CD4-positive, alpha-beta T cell treated with Interleukin-6 at 100 ng/mL for 8 hours (primary cell): ENCODE results near the gene LEF1.
"Not testable (repeated sequence)": the region's sequence is repeated elsewhere in the genome, so short reads cannot be mapped to it uniquely, and the experiment has no call there.

Experiments used
- DNase-seq: peaks from one replicate; pipeline ENCODE4 v3.0.0-alpha.2; 2020; ENCODE audit warnings: mixed read lengths, low spot score

The LEF1 gene

DNA sequence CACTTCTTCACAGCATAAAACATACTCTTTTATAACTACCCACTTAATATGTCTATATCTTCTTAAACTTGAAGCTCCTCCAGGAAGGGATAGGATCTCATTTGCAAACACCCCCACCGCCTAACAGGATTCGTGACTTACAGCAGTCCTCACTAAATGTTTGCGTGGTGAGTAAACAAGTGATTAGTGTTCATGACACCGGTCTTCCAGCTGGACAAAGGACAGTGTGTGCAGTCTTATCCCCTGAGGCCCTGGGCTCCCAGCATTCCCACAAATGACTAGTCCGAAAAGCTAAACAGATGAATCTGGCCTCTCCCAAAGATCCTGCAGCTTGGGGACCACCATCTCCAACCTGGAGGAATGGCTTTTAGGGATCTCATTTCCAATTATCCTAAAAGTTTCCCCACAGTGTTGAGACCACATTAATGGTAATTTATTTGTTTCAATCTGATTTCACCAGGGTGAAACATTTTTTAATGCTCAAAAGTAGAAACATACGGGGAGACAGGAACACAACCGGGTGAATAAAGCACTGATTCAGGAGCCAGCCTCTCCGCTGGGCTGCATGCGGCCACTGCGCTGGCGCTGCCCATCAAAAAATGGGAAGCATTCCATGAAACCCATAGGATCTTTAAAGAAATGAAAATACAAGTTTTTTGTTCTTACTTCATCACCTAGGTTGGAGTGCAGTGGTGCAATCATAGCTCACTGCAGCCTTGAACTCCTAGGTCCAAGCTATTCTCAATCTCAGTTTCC is 109.9 kb downstream of the LEF1 start:
- DNase-seq: no peak

DNA sequence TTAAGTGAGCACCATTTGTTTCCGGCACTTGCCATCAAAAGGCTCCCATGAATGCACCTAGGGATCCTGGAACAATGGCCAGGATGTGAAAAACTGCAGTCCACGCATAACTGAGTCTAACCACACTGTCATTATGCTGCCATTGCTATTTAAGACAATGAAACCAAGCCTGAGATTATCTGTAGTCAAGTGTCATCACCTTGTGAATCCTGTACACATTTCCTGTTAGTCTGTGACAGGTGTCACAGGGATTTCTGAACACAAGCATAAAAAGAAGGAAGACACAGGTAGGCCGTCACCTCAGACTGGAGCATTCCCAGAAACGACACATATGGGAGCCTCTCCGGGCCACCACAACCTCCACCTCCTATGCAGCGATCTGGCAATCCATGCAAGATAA is 112.3 kb downstream of the LEF1 start:
- no peak for DNase-seq

DNA sequence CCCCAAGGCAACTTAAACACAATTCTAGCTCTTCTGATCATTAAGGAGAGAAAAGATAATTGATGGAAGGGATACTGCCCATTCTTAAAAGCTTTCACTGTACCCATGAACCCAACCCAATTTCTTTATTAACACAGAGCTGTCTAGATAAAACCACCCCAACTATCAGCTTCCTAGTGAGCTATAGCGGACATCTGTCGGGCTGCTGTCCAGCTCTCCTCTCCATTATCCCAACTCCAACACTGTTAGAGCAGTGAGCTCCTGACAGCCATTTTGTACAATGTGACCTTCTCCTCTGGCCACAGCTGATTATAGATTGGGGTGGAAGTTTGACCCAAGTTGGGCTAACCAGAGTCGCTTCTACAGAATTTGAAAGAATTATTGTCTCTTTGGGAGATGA is 112.9 kb downstream of the LEF1 start:
- DNase-seq: no peak

DNA sequence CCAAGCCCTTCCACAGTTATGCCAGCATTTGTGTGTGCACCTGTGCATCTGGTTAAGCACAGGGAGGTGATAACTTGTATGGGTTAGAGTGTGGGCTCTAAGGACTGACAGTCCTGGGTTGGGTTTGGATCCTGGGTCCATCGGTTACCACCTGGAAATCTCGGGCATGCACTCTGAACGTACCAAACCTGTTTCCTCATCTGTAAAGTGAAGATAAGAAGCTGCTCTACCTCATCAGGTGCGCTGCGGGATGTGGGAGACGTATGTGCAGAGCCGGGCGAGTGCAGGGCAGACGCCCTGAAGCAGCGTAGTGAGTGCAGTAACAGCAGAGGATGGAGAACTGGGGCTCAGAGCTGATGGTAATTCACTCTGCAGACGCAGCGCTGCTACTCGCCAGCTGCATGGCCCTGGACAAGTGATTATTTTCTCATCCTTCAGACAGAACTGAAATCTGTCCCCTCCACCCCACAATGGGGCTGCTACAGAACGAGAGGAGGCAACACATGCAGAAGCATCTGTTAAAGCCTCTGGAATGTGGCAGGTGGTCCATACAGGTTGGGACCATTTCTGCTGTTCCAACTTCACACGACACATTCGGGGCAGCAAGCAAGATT is 114.6 kb downstream of the LEF1 start:
- no peak for DNase-seq

DNA sequence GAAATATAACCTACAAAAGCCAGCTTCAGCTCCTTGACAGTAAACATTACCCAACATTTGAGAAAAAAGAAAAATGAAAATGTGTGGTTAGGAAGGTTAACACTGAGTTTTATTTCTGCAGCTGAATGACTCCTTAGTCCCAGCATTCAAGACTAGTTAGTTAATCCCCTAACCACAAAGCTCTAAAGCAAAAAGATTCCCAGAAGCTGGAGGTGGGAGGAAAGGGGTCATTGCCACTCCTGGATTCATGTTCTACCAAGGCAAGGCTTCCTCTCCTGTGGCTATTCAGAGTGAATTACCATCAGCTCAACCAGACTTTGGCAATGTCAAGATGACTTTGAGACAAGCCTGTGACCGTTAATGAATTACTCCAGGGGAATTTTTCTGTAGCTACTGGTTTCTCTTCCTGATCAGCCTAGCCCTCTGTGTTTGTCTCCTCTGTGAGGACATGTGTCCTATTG is 115.5 kb downstream of the LEF1 start:
- no peak for DNase-seq

DNA sequence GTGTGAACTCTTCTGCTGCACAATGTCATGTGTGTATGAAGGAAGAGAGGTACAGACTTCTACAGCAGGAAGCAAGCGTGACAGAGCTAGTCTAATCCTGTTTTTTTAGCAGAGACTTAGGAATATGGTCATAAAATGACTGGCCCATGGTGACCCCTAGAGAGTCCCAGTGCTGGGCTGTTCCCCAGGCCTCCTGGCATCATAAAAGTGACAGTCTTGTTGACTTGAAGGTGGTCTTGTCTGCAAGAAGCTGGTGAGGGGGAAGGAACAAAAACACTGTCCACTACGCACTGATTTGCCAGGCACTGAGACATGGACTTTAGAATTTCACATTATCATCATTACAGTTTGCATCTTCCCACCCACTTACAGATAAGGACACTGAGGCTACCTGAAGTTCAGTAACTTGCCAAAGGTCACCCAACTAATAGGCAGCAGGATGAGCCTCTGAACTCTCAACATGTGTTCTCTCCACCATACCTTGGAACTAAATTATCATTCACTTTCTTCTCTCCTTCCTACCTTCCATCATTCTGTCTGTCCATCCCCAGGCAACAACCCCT is 116.1 kb downstream of the LEF1 start:
- DNase-seq: no peak

DNA sequence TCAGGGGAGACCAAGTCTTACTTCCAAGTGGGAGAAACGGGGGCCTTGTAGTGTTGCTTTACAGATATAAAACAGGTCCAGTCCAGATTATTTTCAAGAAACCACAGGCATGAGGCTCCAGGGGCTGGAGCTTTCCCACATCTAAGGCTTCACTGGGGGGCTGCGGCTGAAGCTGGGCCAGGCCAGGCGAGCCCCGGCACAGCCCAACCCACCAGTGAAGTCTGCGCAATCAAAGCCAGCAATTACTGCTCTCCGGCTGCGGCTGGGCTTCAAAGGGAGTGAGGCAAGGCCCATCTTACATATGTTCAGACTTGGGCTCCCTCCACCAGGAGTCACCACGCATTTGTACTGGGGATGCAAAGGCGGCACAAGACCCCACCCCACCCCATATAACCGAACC is 117.4 kb downstream of the LEF1 start:
- DNase-seq: no peak

DNA sequence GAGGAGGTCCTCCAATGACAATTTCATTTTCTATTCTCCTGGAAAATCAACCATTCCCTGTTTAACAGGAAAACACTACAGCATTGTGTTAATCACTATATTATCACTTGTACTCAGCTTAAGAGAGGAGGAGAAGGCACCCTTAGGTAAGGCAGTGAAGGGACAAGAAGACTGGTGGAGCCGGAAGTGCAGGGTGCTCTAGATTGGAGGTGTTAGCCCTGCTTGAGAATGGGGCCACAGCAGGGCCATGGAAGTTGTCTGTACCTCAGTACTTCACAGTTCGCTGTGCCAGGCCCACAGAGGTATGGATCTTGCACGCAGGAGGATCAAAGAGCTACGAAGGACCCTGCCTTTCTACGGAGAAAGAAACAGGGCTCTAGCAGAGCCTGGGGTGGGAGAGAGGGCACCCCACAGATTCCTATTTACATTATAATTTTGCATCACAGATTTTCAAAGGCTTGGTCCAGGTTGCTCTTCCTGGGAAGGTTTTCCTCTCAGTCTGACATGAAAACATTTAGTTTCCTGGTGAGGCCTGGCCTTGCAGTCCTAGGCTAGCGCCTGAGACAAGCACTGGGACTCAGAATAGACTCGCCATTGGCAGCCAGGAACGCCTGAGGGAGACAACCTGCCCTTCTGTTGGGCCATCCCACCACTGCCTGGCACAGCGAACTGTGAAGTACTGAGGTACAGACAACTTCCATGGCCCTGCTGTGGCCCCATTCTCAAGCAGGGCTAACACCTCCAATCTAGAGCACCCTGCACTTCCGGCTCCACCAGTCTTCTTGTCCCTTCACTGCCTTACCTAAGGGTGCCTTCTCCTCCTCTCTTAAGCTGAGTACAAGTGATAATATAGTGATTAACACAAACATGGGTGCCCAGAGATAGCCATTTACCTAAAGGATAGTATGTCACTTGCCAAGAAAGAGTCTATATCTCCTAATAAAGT is 118.3 kb downstream of the LEF1 start:
- DNase-seq: not testable (repeated sequence)

DNA sequence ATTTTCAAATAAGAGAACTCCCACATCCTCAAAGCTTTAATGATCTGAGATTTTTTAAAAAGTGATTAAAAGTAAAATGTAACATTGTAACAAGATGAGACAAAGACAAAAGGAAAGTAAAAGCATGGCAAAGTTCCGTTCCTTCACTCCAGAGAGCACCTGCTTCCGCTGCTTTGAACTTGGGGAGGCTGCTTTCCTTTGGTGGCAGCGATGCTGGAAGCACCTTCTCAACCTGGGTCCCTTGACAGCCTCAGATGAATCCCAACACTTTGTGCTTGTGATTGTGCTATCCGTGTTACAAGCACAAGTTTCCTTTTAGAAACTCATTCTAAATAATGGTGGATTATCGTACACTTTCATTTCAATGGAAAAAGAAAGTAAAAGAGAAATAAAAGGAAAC is 119.3 kb downstream of the LEF1 start:
- DNase-seq: peak; percentile 34

DNA sequence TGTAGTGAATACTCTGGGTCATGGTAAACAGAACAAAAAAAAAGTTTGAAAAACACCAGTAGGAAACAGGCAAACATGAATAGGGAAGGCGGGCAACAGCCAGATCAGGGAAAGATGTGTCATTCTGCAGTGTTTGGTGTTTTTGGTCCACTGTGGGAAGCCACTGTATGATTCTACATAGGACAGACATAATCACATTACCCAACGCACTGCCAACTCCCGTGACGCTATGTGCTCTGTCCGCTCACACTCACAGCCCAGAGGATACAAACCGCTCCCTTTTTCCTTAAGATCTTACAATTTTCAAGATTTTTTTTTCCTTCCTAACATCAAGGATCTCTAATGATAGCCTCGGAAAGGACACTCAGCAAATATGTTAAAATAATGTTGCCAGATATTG is 119.7 kb downstream of the LEF1 start:
- no peak for DNase-seq

DNA sequence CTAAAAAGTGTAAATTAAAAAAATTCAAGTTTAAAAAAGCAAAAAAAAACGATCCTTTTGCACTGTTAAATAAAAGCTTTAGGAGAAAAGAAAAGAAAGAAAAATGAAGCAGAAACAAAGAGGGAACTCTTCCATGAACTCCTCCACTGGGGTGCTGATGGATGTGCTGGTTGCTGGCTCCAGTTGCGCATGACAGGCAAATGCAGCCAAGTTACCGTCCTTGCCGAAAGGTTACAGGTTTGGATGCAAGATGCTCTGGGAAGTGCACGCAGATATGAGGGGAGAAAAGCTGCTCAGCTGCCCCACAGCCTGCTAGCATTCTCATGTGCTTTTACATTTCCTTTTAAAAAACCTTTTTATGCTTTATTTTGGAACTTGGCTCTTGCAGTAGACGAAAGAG is 120.6 kb downstream of the LEF1 start:
- DNase-seq: no peak

DNA sequence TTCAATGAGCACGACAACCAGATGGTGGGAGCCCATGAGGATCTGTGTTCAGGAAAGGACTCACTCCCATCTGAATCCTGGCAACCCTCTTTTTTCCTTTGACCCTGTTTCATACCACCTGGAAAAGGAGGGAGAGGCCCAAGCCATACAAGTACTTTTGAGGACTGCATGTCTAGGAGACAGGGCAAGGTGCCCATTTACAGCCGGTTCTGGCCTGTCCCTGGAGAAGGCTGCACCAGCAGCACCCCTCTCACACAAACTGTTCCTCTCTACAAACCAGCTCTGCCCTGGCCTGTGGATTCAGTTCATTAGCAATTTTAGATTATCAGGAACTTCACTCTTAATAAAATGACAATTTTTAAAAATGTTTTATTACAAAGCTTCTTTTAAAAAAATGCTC is 121.5 kb downstream of the LEF1 start:
- DNase-seq: no peak

DNA sequence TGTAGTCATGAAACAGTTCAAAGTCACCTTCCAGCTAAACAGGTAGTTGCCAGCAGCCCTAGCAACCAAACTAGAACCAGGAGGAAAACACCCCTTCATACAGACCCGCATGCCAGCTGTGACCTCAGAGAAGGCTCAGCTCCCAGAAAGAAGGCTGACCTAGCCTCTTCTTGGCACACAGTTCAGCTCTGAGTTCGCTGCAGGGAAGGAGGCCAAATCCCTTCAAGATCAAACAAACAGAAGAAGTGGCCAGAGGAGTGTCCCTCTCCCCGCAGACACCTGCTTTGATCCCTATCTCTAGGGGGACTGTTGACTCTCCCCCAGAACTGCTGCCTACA is 123.1 kb downstream of the LEF1 start:
- no peak for DNase-seq

DNA sequence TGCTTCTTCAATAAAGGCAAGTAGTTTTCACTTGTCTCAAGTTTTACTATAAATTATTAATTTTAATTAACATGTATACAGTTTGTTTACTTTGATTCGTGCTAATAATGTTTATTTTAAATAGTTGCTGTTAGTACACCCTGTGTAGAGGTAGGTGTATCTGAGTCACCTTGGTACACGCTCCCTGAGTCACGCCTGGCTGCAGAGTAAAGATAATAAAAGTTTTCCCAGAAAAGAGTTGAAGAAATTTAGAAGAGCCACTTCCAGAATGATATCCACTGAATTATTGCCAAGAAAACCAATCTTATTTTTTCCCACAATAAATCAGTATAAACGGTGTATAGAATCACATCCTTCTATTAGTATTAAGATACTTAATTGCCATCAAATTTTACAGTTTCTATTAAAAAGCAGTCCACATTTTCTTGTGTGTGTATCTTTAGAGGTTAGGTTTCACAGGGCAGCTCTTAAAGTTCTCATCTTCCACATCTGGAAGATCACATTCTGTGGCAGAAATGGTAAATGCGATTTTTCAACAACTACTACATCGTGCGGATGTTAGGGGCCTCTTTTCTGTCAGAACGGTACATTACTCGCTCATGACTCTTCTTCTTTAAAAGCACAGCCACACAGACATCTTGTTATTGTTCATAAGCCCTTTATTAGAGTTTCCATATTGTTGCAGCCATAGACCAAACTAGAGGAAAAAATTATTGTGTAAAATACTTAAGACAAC is 123.6 kb downstream of the LEF1 start:
- no peak for DNase-seq

DNA sequence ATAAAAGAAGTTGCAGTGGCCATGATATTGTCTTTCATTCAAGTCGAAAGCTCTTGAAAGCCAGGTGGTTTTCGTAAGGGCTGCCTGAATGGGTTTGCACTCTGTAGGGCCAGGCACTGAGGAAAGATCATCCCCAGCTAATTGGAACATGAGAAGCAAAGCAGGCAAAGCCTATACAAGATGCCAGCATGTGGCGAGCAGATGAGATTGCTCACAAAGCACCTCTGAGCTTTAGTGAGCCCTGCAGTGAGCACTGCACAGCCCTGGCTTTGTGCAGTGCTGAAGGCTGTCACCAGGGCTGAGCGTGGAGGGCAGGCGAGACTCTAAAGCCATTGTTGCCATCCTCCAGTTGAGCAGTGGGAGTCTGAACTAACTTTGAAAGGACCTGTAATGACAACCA is 125.2 kb downstream of the LEF1 start:
- DNase-seq: no peak

DNA sequence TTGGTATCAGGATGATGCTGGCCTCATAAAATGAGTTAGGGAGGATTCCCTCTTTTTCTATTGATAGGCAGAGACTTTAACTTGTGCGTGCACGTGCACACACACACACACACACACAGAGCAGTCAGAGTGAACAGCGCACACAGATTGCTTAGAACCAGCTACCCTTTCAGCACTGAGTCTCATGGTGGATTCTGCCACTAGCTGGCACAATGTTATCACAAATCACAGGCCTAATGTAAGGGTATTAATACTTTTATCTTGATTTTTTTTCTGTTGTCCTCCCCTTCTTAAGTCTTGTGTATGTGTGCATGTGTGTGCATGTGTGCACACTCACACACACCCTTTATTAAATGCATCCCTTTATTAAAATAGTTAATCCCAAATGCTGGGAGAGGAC is 125.8 kb downstream of the LEF1 start:
- no peak for DNase-seq

DNA sequence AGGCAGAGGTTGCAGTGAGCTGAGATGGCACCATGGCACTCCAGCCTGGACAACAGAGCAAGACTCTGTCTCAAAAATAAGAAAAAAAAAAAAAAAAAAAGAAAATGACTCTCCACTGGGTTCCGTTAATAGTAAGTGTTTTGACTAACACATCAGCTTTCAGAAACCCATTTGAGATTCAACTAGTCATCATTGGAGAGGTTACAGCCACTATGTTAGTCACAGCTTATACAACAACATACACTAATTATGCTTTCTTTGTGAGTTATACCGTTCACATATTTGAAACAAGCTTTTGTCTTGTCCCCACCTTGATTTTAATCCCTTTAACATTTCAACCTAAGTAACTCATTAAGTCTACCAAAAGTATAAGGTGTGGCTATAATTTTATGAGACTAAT is 130.8 kb downstream of the LEF1 start:
- DNase-seq: no peak

DNA sequence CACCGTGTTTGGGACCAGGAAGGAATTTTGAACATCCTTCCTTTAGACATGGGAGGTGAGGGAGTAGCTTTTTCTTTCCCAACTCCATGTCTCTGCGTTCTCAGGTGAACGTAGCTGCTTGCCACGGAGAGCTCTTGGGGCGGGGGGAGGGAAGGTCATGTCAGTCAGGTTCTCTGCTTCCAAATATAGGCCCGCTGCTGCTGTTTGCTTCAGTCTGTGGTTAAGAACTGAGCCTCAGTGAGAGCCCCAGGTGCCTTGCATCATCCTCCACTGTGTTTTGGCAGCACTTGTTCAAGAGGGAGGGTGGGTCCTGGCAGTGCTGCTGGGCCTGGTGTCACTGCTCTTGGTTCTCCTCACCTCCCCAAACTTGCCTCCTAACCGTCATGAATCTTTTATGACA is 132.5 kb downstream of the LEF1 start:
- DNase-seq: peak; percentile 82

DNA sequence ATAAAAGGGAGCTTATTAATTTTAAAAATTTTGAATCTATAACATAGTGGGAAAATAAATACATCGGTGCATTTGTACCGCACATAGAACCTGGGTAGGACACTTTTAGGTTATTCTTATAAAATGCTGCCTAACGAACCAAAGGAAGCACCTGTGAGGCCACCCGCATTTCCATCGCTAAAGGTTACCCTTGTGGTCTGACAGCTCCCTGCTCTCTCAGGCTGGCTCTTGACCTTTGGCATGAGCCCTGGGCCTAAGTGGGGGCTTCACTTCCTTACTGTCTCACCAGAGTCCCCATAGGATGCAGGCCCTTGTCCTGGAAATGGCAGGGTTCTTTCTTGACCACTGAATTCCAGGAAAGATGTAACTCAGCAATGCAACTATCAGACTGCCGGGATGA is 133.0 kb downstream of the LEF1 start:
- DNase-seq: no peak

DNA sequence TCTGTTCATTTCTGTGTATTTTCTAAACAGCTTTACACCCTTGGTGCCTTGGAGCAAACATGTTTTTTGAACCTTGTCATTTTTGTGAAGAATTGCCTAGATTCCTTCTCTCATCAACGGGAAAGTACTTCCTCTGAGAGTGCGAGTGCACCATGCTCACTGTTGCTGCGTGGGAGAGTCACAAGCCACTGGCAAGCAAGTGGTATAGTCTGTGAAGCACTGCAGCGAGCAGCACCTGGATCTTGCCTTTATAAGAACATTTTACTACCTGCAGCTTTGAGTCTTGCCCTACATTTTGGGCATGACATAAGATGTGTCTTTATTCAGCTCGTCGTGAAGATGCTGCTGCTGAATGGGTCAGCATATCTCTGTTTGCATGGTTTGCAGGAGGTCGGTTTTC is 134.2 kb downstream of the LEF1 start:
- no peak for DNase-seq

DNA sequence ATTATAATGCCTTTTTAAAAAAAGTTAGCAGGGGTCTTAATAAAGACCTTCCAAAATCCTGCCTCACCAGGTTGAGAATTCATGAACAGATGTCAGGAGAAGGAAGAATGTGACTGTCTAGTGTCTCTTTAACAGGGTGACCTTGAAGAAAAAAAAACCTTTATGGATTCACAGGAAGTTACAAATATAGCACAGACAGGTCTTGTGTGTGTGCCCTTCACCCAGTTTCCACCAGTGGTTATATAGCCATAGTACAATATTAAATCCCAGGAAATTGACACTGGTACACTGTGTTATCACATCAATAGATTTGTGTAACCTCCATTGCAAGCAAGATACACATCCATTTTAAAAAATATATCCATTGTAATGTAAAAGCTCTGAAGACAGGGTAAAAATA is 135.4 kb downstream of the LEF1 start:
- no peak for DNase-seq
